ENCODE results near the gene MIEN1.
A peak's percentile ranks its signal among the peaks of the same experiment; 100 is the strongest.

The MIEN1 gene

DNA sequence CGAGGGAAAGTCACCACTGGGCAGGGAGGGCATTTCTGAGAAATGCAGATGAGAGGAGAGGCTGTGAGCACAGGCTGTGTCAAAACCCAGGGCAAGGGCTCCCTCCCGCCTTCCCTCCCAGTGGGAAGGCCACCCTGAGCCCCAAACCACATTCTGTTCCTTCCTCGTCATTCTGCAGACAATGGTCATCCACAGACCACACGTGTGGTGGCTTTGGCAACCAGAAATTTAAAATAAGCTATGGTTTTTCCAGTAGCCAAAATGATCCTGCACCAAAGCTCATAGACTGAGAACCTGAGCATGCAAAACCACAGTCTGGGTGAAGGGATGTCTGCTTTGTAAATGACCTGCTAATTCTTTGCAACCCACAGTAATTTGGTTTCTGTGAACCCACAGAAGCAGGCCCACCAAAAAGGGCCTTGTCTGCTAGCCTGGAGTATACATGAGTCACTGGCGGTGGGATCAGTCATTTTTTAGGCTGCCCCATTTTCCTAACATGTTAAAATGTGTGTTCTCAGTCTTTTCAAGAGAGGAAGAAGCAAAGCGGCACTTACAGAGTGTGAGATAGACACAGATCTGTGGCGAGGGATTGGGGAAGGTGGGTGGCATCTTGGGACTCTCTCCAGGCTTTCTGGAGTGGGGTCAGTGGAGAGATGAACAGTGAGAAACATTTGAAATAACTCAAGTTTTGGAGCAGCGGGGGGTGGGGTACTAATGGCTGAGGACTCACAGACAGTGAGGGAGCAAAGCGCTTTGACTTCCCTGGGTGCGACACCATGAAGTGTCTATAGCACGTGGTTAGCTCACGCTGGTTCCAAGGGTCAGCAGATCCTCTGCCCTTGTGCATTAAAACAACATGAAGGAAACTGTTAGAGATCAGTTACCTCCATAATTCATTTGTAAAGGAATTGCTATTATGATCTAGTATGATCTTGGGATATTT is 27.9 kb upstream of the MIEN1 start:
- no peaks in the 10 kb centered on the region for H3K36me3 ChIP-seq
- H3K27ac ChIP-seq: no peak overlapping the region
- intact Hi-C loops (cut with DNase I; ENCODE audit: low total_unique reads): loop anchor here (10.0 kb wide), 1 partner anchor 217 kb away; no protein-coding TSS in a partner anchor
- no peak for DNase-seq
- TF ChIP-seq, protein P1, sequence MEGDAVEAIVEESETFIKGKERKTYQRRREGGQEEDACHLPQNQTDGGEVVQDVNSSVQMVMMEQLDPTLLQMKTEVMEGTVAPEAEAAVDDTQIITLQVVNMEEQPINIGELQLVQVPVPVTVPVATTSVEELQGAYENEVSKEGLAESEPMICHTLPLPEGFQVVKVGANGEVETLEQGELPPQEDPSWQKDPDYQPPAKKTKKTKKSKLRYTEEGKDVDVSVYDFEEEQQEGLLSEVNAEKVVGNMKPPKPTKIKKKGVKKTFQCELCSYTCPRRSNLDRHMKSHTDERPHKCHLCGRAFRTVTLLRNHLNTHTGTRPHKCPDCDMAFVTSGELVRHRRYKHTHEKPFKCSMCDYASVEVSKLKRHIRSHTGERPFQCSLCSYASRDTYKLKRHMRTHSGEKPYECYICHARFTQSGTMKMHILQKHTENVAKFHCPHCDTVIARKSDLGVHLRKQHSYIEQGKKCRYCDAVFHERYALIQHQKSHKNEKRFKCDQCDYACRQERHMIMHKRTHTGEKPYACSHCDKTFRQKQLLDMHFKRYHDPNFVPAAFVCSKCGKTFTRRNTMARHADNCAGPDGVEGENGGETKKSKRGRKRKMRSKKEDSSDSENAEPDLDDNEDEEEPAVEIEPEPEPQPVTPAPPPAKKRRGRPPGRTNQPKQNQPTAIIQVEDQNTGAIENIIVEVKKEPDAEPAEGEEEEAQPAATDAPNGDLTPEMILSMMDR (IDR thresholded peaks at IDR 0.05): no peak
- peaks cover 0 to 21% of the 10 kb centered on the region in 2 donors for H3K27me3 ChIP-seq
- no peaks in the 10 kb centered on the region for H3K9me3 ChIP-seq
- H3K4me1 ChIP-seq: peaks cover 0 to 17% (median 11%) of the 10 kb centered on the region in 4 donors
- H3K4me3 ChIP-seq: no peak overlapping the region

DNA sequence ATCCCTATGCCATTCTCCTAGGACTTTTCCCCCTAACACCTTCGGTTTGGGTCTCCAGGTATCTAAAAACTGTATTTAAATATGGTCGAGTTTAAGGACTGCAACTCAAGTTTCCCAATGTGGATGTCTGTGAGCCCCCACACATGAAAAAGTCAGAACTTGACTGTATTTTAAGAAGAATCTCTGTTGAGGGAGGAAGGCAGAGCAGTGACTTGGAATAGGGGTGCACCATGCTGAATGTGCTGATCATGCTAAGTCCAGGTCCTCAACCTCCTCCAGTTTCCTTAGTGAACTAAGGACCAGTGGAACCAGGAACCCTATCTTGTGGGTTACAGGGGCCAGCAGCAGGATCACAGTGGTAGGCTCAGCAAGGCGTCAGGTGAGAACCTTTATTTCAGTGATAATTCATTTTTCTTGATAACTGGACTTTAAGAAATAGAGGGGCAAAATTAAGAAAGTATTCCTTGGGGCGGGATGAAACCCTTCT is 26.9 kb upstream of the MIEN1 start:
- Histone ChIP-seq H3K27me3 (peaks cover 0 to 17% of the 10 kb centered on the region in 2 donors), H3K4me1 (peaks cover 0 to 21% (median 12%) of the 10 kb centered on the region in 4 donors), H3K4me3 (no peak overlapping the region), H3K9me3 (no peaks in the 10 kb centered on the region), H3K36me3 (no peaks in the 10 kb centered on the region), H3K27ac (no peak overlapping the region)
- DNase-seq: peak in 1 of 2 donors; percentile 19
- TF ChIP-seq, protein P1 (IDR thresholded peaks at IDR 0.05): no peak
- intact Hi-C loops (cut with DNase I; ENCODE audit: low total_unique reads): loop anchor here (10.0 kb wide), 1 partner anchor 218 kb away; no protein-coding TSS in a partner anchor

DNA sequence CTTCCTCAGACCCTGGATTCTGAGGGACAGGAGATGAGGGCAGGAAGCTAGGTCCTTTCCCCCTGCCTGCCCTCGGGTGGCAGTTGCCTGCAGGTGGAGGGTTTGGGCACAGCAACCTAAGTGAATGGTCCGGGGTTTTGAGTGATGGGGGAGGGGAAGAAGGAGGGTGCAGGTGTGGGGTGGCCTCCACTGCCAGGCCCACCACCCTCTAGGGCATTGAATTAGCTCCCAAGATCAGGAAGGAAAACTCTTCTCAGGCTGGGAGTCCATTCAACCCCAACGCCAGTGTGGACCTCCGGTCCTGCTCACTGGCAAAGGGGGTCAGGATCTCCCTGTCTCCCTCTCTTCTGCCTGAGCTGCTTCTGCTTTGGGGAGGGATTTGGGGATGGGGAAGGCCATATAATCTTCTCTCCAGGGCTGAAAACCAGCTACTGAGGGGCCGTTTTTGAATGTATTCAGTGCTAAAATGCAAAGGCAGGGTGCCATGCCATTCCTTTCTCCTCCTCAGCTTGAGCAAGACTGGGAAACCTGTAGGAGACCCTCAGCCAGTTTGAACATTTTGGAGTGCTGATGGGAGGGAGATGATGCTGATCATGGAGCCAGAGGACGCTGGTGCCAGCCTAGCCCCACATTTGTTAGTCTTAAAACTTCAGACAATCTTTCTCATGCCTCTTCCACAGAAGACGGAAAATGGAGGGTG is 26.2 kb upstream of the MIEN1 start:
- intact Hi-C loops (cut with DNase I; ENCODE audit: low total_unique reads): loop anchor here (10.0 kb wide), 1 partner anchor 218 kb away; no protein-coding TSS in a partner anchor

DNA sequence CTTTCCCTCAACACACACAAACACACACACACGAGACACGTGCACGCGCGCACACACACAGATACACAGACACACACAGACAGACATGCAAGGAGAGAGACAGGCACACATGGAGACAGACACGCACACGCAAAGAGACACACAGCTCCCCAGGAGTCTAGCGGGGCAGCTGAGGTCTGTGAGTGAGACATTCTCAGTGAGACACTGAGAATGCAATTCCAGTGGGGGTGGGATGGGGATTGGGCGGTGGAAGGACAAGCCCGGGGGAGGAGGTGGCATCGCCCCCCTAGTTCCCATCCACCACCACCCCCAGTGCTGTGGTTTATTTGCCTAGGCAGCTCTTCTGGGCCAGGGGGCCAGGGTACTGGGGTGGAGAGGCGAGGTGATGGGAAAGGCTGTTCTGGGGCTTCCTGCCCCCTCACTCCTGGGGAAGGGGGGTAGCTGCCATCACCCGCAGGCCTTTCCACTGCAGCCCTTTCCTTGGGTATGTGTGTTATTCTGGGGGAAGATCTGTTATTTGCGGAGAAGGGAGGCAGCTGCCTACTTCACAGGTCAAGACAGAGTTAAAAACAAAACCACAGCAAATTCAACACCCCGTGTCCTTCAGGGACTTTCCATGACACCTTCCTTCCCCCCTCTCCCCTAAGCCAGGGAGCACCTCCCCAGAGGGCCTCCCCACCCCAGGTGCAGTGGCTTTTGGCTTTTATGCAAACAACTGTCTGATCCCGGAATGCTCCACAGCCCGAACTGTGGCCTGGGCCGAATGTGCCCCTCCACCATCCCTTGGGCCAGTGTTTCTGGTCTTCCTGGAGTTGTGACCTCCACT is 25.4 kb upstream of the MIEN1 start:
- no peak overlapping the region for H3K4me3 ChIP-seq
- TF ChIP-seq, protein P1 (IDR thresholded peaks at IDR 0.05): no peak
- intact Hi-C loops (cut with DNase I; ENCODE audit: low total_unique reads): loop anchor here (10.0 kb wide), 1 partner anchor 219 kb away; no protein-coding TSS in a partner anchor
- no peaks in the 10 kb centered on the region for H3K36me3 ChIP-seq
- H3K27ac ChIP-seq: peak overlapping the region; percentile 76 to 90
- peaks cover 0 to 13% of the 10 kb centered on the region in 2 donors for H3K27me3 ChIP-seq
- H3K9me3 ChIP-seq: no peaks in the 10 kb centered on the region
- peak in 1 of 2 donors; percentile 44 for DNase-seq
- H3K4me1 ChIP-seq: peaks cover 0 to 21% (median 12%) of the 10 kb centered on the region in 4 donors

More for the DNA sequence above, 26.2 kb upstream of the MIEN1 start:
- H3K36me3 ChIP-seq: no peaks in the 10 kb centered on the region
- H3K27me3 ChIP-seq: peaks cover 0 to 13% of the 10 kb centered on the region in 2 donors
- no peak overlapping the region for H3K27ac ChIP-seq
- peaks cover 0 to 21% (median 12%) of the 10 kb centered on the region in 4 donors for H3K4me1 ChIP-seq
- DNase-seq: peak in 1 of 2 donors; percentile 45
- H3K4me3 ChIP-seq: no peak overlapping the region
- H3K9me3 ChIP-seq: no peaks in the 10 kb centered on the region
- TF ChIP-seq, protein P1 (IDR thresholded peaks at IDR 0.05): no peak

Measured in tibial artery (tissue), 4 donors.